Osteoblast (primary cell): Measurements from ENCODE around the gene PNPLA2. TPM values are rescaled to one million over a fixed set of nuclear protein-coding genes. Genes with fewer than 3 reads are reported as not detected.
A peak's percentile ranks its signal among the peaks of the same experiment; 100 is the strongest.

Experiments used
- DNase-seq: peaks from one replicate; pipeline ENCODE4 v3.0.0; 2011; ENCODE audit warnings: low spot score, mixed read lengths; ENCODE audit not compliant: insufficient read length; ENCODE audit errors: missing footprints
- H2AFZ ChIP-seq: 2 replicates; pipeline ENCODE4 v1.6.0; 2011; ENCODE audit warnings: mild to moderate bottlenecking, low read length
- H3K27ac ChIP-seq: 2 replicates; pipeline ENCODE4 v1.5.1; 2011; ENCODE audit warnings: mild to moderate bottlenecking, low read depth, low read length, moderate library complexity
- H3K27me3 ChIP-seq: 2 replicates; pipeline ENCODE4 v1.6.0; 2012; ENCODE audit warnings: mild to moderate bottlenecking, control low read depth, inconsistent platforms, low read length, moderate library complexity; ENCODE audit not compliant: insufficient read depth
- H3K36me3 ChIP-seq: 2 replicates; pipeline ENCODE4 v1.5.1; 2011; ENCODE audit warnings: mild to moderate bottlenecking, low read length, control low read depth, moderate library complexity; ENCODE audit not compliant: insufficient read depth
- H3K4me1 ChIP-seq: 2 replicates; pipeline ENCODE4 v1.5.1; 2011; ENCODE audit warnings: mild to moderate bottlenecking, low read length, control low read depth, moderate library complexity; ENCODE audit not compliant: insufficient read depth
- H3K4me2 ChIP-seq: 2 replicates; pipeline ENCODE4 v1.6.0; 2011; ENCODE audit warnings: mild to moderate bottlenecking, low read length; ENCODE audit not compliant: insufficient read depth
- H3K4me3 ChIP-seq: fragments of 200-600 bp; sonication (generic); 3 replicates; pipeline ENCODE4 v1.5.1; 2012; ENCODE audit warnings: mild to moderate bottlenecking, low read length, inconsistent platforms; ENCODE audit not compliant: insufficient read depth
- H3K79me2 ChIP-seq: 2 replicates; pipeline ENCODE4 v1.6.0; 2012; ENCODE audit warnings: mild to moderate bottlenecking, low read length, control low read depth, inconsistent platforms; ENCODE audit not compliant: insufficient read depth
- H3K9me3 ChIP-seq: 2 replicates; pipeline ENCODE4 v1.5.1; 2011; ENCODE audit warnings: low read depth, low read length, control low read depth
- H4K20me1 ChIP-seq: 2 replicates; pipeline ENCODE4 v1.6.0; 2012; ENCODE audit warnings: mild to moderate bottlenecking, low read length, control low read depth; ENCODE audit not compliant: insufficient read depth
- total RNA-seq: library from RNA; depleted of rRNA; stranded (reverse); fragments of >200 nt; gene quantifications from 2 replicates; pipeline ENCODE4 v1.2.3, GENCODE V29; 2012
- TF ChIP-seq, protein P1 (sequence below): IDR thresholded peaks from 2 replicates; pipeline ENCODE4 v1.5.1; 2011; ENCODE audit warnings: mild to moderate bottlenecking, low read depth, low read length, moderate library complexity; ENCODE audit errors: extremely low read depth

PNPLA2 gene
- total RNA-seq, 1 donor = 32.6 TPM

DNA sequence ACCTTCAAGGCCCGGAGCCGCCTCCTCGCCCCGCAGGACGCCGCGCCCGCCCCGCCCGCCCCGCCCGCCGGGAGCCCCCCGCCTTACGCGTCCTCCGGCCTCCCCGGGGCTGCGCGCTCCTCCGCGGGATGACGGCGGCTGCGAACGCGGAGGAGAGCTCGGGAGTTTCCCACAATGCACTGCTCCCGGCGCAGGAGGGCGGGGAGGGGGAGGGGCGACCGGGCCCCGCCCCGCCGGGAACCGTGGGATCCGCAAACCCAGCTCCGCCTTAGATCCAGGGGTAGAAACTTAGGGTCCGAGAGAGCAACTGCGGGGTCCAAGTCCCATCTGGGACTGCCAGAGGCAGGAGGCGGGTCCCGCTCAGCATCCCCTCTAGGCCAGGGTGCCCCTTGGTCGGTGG is 28.8 kb upstream of the PNPLA2 start, which contains the start of gene CEND1:
TSS of gene CEND1 (minus strand) at position 148 of the 400 bp plus-strand sequence. CDS start 1,514 bp downstream, outside the sequence.
- Histone ChIP-seq H3K4me3 (no peak within 1 kb of the TSS), H3K4me2 (no peak within 1 kb of the TSS)
- DNase-seq = peak; percentile 96

DNA sequence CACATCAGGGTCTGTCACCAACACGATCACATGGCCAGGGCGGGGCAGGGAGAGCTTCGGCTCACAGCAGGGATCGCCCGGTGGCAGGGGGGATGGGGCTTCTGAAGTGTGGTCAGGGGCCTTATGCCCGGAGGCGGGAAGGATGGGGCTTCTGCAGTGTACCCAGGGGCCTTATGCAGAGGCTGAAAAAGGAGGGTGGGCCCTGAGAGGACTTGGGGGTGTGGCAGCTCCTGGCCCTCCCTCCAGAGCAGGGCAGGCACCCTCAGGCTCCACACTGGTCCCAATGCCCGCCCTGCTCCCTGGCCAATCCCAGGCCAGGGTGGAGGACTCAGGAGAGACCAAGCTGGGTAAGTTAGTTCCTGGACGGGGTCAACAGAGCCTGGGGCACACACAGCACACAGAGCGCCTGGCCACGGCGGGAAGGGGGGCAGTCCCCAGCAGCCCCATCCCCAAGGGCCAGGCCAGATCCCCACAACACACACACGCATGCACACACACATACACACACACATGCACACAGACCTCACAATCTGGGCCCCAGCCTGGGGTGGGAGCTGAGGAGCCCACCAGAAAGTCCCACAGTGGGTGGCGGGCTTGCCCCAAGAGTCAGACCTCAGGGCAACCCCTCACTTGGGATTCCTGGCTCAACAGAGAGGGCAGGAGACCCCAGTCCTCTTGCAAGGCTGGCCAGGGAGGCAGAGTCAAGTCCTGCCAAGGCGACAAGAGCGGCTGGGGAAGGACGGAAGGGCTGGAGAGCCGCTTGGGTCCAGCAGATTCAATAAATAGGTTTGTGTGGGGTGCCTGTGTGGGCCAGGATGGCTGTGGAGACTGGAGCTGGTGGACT is 27.8 kb upstream of the PNPLA2 start:
- Histone ChIP-seq H3K9me3 (no peaks in the 10 kb centered on the region), H3K4me2 (no peak overlapping the region), H2AFZ (no peak overlapping the region), H3K4me3 (no peak overlapping the region), H3K4me1 (peaks cover 7% of the 10 kb centered on the region), H3K79me2 (peaks cover 3% of the 10 kb centered on the region), H3K36me3 (no peaks in the 10 kb centered on the region), H4K20me1 (peaks cover 7% of the 10 kb centered on the region), H3K27ac (no peak overlapping the region), H3K27me3 (peaks cover 5% of the 10 kb centered on the region)
- DNase-seq = peak; percentile 95
- TF ChIP-seq, protein P1, sequence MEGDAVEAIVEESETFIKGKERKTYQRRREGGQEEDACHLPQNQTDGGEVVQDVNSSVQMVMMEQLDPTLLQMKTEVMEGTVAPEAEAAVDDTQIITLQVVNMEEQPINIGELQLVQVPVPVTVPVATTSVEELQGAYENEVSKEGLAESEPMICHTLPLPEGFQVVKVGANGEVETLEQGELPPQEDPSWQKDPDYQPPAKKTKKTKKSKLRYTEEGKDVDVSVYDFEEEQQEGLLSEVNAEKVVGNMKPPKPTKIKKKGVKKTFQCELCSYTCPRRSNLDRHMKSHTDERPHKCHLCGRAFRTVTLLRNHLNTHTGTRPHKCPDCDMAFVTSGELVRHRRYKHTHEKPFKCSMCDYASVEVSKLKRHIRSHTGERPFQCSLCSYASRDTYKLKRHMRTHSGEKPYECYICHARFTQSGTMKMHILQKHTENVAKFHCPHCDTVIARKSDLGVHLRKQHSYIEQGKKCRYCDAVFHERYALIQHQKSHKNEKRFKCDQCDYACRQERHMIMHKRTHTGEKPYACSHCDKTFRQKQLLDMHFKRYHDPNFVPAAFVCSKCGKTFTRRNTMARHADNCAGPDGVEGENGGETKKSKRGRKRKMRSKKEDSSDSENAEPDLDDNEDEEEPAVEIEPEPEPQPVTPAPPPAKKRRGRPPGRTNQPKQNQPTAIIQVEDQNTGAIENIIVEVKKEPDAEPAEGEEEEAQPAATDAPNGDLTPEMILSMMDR = no peak

More for the DNA sequence above, 28.8 kb upstream of the PNPLA2 start, which contains the start of gene CEND1:
- Histone ChIP-seq H3K36me3 (no peaks in the 10 kb centered on the region), H2AFZ (no peak within 1 kb of the TSS), H4K20me1 (peaks cover 7% of the 10 kb centered on the region), H3K9me3 (no peaks in the 10 kb centered on the region), H3K4me1 (no peaks in the 10 kb centered on the region), H3K27ac (no peak within 1 kb of the TSS), H3K27me3 (peaks cover 5% of the 10 kb centered on the region), H3K79me2 (no peaks in the 10 kb centered on the region)
- TF ChIP-seq, protein P1 = no peak

GRCh38 chr11:791658-792534 is 26.8 kb upstream of the PNPLA2 start:
- Histone ChIP-seq H3K9me3 (no peaks in the 10 kb centered on the region), H4K20me1 (peaks cover 9% of the 10 kb centered on the region), H3K4me2 (no peak overlapping the region), H2AFZ (no peak overlapping the region), H3K36me3 (no peaks in the 10 kb centered on the region), H3K27me3 (peaks cover 5% of the 10 kb centered on the region), H3K79me2 (peaks cover 4% of the 10 kb centered on the region), H3K27ac (no peak overlapping the region), H3K4me1 (peaks cover 15% of the 10 kb centered on the region), H3K4me3 (no peak overlapping the region)
- TF ChIP-seq, protein P1 = no peak
- no peak for DNase-seq

DNA sequence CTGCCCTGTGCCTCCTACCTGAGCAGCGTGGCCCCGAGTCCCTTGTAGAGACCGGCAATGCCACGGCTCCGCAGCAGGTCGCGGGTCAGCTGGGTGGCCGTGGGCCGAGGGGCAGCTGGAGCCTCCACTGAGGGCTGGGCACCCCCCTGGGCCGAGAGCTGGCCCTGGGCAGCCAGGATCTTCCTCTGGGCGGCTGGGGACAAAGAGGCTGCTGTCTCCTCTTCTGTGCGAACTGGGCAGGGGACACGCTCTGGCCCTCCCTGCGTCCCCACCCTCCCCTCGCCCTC is 26.2 kb upstream of the PNPLA2 start:
- TF ChIP-seq, protein P1 = no peak
- Histone ChIP-seq H3K4me2 (no peak overlapping the region), H3K27ac (no peak overlapping the region), H3K27me3 (peaks cover 5% of the 10 kb centered on the region), H4K20me1 (peaks cover 9% of the 10 kb centered on the region), H3K4me3 (no peak overlapping the region), H2AFZ (no peak overlapping the region), H3K4me1 (peaks cover 17% of the 10 kb centered on the region), H3K79me2 (peaks cover 4% of the 10 kb centered on the region), H3K9me3 (no peaks in the 10 kb centered on the region), H3K36me3 (no peaks in the 10 kb centered on the region)
- no peak for DNase-seq
